Nephron (organoid): ENCODE measurements around the gene ACP1.

ENCODE experiments used
- H3K27ac Mint-ChIP-seq, 3 experiments: 2 replicates each; pipeline ENCODE4 v1.8.0; 2020; ENCODE audit warnings: mixed read lengths in 3 of 3, mild to moderate bottlenecking in 2 of 3, moderate library complexity in 1 of 3
- H3K27me3 Mint-ChIP-seq: 2 replicates; pipeline ENCODE4 v1.8.0; 2021; ENCODE audit warnings: low read depth, mild to moderate bottlenecking, moderate library complexity, mixed read lengths
- H3K36me3 Mint-ChIP-seq: 2 replicates; pipeline ENCODE4 v1.8.0; 2020; ENCODE audit warnings: low read depth, mixed read lengths
- H3K4me1 Mint-ChIP-seq: 2 replicates; pipeline ENCODE4 v1.8.0; 2020; ENCODE audit warnings: mixed read lengths
- H3K4me3 Mint-ChIP-seq, 3 experiments: 2 replicates each; pipeline ENCODE4 v1.8.0; 2020; ENCODE audit warnings: mild to moderate bottlenecking in 3 of 3, mixed read lengths in 3 of 3, moderate library complexity in 2 of 3
- H3K9me3 Mint-ChIP-seq: 2 replicates; pipeline ENCODE4 v1.8.0; 2020; ENCODE audit warnings: mixed read lengths
- TF ChIP-seq, protein P1 (sequence below), 3 experiments: fragments of 200-600 bp; sonication (generic); IDR thresholded peaks; one replicate each; pipeline ENCODE4 v1.5.0; 2021; ENCODE audit warnings: antibody characterized with exemption in 3 of 3; ENCODE audit not compliant: unreplicated experiment in 3 of 3

The ACP1 gene

DNA sequence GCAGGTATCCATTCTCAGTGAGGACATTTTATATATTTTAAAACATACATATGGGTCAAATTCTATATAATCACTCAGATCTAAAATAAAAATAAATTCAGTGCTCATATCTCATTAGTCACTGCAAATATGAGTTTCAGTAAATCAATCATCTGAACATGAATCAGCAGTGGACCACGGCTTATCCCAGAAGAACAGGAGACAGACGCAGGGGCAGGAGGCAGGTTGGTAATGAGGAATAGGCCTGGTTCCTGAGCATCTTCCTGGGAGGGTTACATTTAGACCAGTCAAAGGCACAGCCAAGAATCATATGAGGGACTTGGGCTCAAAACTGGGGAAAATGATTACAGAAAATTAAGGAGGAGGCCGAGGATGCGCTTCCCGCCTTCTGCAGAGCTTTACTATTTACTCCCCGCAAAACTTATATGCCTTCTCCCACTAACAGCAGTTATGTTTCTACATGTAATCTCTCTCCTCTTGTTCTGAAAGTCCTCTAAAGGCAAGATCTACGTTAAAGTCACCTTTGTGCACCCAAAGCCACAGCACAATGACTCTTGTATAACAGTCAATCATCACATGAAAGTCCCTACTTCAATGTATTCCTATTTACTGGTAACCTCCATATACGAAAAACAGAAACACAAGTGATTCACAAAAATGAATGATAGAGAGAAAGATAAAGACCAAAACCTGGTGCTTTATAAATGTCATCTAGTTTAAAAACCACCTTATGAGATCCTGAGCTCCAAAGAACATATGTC, 36.0 kb upstream of the ACP1 start:
- H3K9me3 Mint-ChIP-seq = no peaks in the 10 kb centered on the region
- H3K4me3 Mint-ChIP-seq = no peak overlapping the region
- TF ChIP-seq, protein P1, sequence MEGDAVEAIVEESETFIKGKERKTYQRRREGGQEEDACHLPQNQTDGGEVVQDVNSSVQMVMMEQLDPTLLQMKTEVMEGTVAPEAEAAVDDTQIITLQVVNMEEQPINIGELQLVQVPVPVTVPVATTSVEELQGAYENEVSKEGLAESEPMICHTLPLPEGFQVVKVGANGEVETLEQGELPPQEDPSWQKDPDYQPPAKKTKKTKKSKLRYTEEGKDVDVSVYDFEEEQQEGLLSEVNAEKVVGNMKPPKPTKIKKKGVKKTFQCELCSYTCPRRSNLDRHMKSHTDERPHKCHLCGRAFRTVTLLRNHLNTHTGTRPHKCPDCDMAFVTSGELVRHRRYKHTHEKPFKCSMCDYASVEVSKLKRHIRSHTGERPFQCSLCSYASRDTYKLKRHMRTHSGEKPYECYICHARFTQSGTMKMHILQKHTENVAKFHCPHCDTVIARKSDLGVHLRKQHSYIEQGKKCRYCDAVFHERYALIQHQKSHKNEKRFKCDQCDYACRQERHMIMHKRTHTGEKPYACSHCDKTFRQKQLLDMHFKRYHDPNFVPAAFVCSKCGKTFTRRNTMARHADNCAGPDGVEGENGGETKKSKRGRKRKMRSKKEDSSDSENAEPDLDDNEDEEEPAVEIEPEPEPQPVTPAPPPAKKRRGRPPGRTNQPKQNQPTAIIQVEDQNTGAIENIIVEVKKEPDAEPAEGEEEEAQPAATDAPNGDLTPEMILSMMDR (IDR thresholded peaks at IDR 0.05; ENCODE audit: unreplicated experiment in 3 of 3) = no peak
- H3K36me3 Mint-ChIP-seq = peaks cover 58% of the 10 kb centered on the region
- H3K27ac Mint-ChIP-seq = no peak overlapping the region
- no peaks in the 10 kb centered on the region for H3K27me3 Mint-ChIP-seq
- peaks cover 9% of the 10 kb centered on the region for H3K4me1 Mint-ChIP-seq

DNA sequence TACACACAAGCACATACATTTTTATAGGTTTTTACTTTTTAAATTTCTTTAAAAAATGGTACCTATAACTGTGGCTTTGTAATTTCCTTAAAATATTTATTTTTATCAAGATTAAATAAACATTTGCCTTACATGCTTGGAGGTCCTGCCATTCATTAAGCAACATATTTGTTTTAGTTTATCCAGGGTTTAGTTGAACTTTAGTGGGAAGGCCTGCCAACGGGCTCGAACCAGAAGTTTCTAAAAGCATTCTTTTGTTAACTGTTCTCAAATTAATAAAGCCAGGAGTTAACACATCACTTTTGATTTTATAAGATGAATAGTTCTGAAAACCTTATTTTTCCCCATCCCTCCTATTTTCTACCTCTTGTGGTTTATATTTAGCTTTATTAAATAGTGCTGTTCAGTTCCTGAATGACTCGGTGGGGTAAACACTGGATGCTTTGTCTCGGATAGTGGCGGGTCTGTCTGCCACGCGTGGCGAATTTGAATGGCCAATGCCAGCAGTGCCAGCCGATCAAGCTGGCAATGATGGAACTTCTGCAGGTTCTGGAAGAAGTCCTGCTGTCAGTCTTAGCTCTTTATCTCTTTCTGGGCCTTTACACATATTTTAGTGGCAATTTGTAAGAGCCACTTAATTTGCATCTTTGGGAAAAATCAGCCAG, 33.1 kb upstream of the ACP1 start:
- Mint-ChIP-seq H3K4me3 (no peak overlapping the region), H3K36me3 (peaks cover 44% of the 10 kb centered on the region), H3K27me3 (no peaks in the 10 kb centered on the region), H3K27ac (no peak overlapping the region), H3K9me3 (no peaks in the 10 kb centered on the region), H3K4me1 (peaks cover 17% of the 10 kb centered on the region)
- TF ChIP-seq, protein P1 (IDR thresholded peaks at IDR 0.05; ENCODE audit: unreplicated experiment in 3 of 3) = no peak

DNA sequence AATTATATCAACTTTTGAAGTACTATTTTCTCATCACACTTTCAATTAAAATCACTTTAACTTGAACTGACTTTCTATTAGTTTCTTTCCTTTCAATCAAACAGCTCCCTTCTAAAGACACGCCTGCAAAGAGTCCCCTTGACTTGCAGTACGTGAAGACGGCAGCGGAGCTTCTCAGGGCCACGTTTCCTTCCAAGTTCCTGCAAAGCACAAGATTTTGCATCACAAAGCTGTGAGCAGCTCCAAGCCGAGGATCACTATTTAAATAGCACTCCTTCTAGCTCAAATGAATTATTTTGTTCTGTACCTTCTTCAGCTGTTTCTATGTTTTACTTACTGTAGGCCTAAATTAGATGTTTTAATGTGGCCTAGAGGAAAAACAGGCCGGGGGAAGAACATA, 31.7 kb upstream of the ACP1 start:
- Mint-ChIP-seq H3K36me3 (peaks cover 36% of the 10 kb centered on the region), H3K27ac (peak overlapping the region; percentile 56 to 82 (median 58)), H3K27me3 (no peaks in the 10 kb centered on the region), H3K9me3 (no peaks in the 10 kb centered on the region), H3K4me3 (no peak overlapping the region), H3K4me1 (peaks cover 19% of the 10 kb centered on the region)
- TF ChIP-seq, protein P1 (IDR thresholded peaks at IDR 0.05; ENCODE audit: unreplicated experiment in 3 of 3) = no peak

DNA sequence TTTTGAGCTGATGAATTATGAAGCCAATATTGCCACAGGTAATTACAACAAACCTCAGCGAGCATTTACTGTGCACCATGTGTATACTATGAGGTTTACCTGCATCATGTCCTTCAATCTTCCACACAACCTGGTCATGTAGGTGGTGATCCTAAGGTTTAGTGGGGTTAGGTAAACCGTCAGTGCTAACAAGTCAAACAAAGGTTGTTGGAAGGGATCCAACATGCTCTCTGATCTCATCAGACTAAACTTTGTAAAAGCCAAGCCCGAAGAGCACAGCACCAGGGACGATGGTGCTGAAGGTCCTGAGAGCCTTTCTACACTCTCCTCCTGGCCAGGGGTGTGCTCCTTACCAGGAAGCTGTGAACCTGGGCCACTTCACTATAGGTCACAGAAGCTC, 30.3 kb upstream of the ACP1 start:
- no peaks in the 10 kb centered on the region for H3K9me3 Mint-ChIP-seq
- TF ChIP-seq, protein P1 (IDR thresholded peaks at IDR 0.05; ENCODE audit: unreplicated experiment in 3 of 3) = no peak

DNA sequence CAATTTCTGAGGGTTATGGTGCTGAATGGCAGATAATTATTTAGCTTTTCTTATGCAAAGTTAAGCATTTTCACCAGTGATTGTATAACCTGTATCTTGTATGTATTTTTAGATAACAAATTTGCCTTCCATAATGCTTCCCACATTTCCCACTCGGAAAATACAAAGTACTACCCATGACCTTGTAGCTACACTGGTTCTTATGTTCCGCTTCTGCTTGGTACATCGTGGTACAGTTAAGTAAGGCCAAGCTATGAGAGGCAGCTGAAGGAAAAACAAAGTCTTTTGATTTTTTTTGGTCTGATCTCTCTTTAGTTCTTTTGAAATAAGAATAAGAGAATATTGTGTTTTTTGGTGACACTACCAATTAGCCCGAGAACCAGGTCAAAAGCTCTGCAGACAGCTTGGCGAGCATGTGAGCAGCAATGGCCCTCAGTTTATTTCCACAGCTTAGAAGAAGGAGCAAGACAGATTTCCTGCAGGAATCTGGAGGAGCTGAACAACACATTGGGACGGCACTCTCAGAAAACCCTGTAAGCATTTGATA, 27.7 kb upstream of the ACP1 start:
- Mint-ChIP-seq H3K36me3 (peaks cover 38% of the 10 kb centered on the region), H3K27ac (peak overlapping the region; percentile 42 to 80 (median 72)), H3K4me1 (peaks cover 31% of the 10 kb centered on the region), H3K4me3 (no peak overlapping the region), H3K9me3 (peaks cover 8% of the 10 kb centered on the region), H3K27me3 (no peaks in the 10 kb centered on the region)
- TF ChIP-seq, protein P1 (IDR thresholded peaks at IDR 0.05; ENCODE audit: unreplicated experiment in 3 of 3) = no peak

More for the DNA sequence above, 30.3 kb upstream of the ACP1 start:
- no peak overlapping the region for H3K4me3 Mint-ChIP-seq
- H3K27me3 Mint-ChIP-seq = no peaks in the 10 kb centered on the region
- peaks cover 31% of the 10 kb centered on the region for H3K4me1 Mint-ChIP-seq
- peaks cover 27% of the 10 kb centered on the region for H3K36me3 Mint-ChIP-seq
- H3K27ac Mint-ChIP-seq = peak overlapping the region in 2 of 3 experiments; percentile 56 to 74
